T-helper 2 cell treated with Interferon-gamma antibody and Interleukin-4, amounts not matched to agents 100 ng/mL and 5 ng/mL, for 36 hours (primary cell): ENCODE data around the gene SPATA3. TPM values are rescaled to one million over a fixed set of nuclear protein-coding genes. Genes with fewer than 3 reads are reported as not detected.

Experiments
- intact Hi-C: fragments of 100-400 bp; cut with micrococcal nuclease; formaldehyde crosslinking; loops from one replicate; pipeline ENCODE4 v1.15.1; 2023
- total RNA-seq: library from RNA; stranded (reverse); gene quantifications from 2 replicates; pipeline ENCODE4 v1.2.3, GENCODE V29; 2022

Gene SPATA3
- total RNA-seq, 1 donor from 2014 or later, result not detected

DNA sequence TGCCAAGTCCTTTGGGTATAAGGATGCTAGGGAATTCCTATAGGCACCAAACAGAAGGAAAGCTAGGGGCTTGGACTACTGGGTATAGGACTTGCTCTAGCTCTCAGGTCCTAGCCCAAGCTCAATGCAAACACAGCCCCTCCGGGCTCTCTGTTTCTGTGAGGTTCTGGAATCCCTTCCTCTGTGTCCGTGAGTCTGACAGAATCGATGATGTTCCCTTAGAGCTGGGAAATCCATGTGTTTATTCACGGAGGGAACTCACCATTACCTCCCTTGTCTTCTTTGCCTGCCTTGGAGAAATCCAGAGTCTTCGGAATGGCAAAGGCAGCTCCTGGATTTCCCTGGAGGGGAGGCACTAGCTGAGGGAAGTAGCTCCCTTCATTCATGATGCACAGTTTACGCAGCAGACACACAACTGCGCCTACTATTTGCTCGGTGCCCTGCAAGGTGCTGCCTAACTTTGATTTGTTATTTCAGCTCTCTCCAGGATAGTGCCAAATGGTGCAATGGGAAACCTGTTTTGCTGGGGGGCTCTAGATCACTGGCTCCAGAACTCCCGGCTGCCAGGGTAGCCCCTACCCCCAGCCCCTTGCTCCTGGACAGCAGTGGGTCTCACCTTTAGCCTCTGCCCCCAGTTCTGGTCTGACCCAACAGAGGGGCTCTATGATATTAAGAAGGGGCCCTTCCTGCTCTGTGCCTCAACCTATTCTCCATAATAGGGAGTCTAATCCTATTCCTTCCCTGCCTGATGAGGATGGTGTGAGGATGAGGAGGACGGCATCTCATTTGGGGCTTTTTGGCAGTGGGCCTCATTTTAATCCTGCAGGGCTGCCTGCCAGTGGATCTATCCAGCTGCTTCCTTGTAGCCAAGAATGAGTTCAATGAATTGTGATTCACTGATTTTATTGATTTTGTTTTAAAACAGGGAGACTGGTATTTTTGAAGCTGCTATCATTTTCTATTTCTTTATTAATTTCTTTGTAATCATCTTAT is 52.3 kb downstream of the SPATA3 start:
- intact Hi-C loops, result no loop called here

DNA sequence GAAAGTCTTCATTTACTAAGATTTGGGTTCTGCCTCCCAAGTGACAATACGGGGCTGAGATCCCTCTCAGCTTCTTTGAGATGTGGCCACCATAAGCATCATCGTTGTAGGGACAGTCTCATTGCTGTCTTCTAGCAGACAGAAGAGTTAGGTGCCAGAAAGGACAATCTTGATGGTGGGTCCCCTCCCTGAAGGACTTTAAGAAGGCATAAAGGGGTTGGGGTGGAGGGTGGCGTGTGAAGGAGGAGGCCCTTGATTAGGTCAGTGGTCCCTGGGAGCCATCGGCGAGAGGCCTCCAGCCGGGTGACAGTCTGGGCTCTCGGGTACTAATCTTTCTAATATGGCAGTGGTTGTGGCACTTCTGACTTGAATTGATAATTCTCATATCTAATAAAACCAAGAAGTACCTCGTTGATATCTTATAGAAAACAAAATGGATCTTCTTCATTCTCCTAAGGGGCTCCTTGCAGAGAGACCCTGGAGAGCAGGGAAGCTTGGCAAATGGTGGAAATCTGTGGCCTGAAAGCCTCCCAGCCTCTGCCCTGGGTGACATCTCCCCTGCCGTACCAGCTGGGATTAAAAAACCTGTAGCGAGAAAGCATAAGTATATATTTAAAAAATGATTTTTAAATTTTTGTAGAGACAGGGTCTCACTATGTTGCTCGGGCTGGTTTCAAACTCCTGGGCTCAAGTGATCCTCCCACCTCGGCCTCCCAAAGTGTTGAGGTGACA is 53.5 kb downstream of the SPATA3 start:
- intact Hi-C loops, result loop anchor here (5.0 to 10.0 kb wide), 3 partner anchors 147 to 413 kb away; partner anchors contain the start of gene NCL

DNA sequence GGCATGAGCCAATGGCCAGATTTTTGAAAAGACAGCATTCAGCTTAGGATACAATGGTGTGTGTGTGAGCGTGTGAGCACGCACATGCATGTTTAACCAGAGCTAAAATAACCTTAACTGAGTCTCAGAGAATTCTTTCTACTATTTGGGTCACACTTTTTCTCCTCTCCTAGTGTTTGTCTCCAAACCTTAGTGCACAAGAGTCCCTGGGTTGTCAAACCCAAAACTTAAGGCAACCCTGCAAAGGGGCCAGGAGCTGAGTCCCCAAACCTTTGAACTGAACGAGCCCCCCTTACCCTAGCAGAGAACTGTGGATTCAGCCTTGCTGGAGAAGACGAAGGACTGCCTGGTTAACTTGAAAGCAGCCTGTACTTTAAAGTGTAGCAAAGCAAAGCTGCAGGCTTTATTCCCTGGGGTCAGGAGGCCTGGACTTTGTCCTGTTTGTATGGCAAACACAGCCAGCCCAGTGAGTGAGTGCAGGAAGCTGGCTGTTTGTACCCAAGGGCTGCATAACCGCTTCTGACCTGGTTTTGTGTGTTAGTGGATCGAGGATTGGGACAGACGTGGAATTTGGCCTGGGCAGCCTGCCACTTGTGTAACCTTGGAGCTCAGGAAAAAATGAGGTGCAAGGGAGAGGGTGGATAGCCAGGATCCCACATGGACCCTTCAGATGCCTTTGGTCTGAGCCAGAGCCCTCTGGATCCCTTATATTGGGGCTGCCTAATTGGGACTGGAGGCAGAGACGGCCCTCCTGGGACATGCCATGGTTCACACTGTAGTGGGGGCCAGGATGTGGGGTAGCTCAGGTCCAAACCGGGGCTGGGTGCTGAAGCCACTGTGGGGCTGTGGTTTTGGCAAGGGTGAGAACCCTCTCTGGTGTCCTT is 54.3 kb downstream of the SPATA3 start:
- intact Hi-C loops, result loop anchor here (5.0 to 10.0 kb wide), 3 partner anchors 148 to 412 kb away; partner anchors contain the start of gene NCL

DNA sequence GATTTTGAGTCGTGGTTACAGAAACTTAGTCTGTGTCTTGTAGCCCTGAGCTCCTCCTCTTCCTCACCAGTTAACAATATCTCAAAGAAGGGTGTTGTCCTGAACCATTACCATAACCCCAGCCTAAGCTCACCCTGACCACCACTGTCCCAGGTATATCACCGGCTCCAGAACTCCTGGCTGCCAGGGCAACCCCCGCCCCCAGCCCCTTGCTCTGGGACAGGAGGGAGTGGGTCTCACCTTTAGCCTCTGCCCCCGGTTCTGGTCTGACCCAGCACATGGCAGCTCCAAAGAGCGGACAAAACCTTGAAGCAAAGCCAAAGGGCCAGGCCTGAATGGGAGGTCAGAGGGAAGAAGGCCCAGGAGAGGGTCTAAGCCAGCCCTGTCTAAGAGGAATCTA is 55.2 kb downstream of the SPATA3 start:
- intact Hi-C loops, result loop anchor here (5.0 to 10.0 kb wide), 3 partner anchors 149 to 411 kb away; partner anchors contain the start of gene NCL

DNA sequence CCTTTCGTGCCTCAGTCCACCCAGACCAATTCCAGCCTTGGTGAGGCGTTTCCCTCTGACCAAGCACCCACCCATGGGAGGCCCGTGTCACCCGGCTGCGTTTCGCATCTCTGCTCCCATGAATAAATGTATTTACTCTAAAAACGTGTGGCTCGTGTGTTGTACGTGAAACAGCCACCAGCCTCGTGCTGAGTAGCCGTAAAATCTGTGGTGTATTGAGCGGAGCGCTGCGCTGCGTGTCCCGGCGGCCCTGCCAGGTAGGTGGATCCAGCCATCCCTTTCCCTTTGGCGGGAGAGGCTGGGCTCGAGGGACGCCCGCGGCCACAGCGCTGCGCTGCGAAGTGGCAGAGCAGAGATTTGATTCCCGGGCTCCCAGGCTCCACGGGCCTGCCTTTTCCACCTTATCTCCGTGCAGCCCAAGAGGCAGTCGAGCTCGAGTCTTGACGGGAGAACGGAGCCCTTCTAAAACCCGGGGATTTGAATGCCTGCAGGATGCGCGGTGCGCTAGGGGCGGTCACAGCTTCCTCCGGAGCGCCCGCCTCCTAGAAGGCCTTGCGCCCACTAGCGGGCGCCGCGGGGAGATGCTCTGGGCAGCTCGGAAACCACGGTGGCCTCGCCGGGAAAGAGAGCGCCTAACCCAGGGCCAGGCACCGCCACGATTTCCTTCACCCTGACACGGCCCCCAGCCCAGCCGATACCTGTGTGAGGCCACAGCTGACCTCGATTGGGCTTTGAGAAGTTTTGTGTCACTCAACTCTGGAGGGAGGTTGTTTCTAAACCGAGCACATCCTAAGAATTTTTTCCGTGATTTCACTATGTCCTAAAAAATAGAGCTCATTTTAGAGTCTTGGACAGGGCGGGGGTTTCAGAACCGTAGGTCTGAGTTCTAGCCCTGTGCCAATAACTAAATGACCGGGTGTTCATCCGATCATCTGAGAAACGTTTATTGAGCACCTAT is 56.9 kb downstream of the SPATA3 start:
- intact Hi-C loops, result loop anchor here (2.0 to 10.0 kb wide), 4 partner anchors 150 to 410 kb away; partner anchors contain the start of gene NCL

DNA sequence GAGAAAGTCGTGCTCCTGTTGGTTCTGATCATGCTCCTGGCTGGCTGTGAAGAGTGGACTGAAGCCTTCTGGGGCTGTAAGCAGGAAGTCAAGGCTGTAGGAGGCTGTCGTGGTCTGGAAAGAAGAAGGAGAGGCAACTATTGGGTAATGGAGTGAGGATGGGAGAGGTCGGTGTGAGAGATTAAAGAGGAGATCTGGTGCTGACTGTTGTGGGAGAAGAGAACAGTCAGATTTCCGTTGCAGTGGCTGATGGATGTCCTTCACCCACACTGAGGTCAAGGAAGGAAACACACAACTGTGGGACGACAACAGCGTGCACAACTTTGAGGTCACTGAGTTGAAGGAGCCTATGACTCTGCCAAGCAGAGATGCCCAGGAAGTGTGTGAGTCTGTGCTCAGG is 57.9 kb downstream of the SPATA3 start:
- intact Hi-C loops, result loop anchor here (2.0 to 10.0 kb wide), 4 partner anchors 152 to 408 kb away; partner anchors contain the start of gene NCL

DNA sequence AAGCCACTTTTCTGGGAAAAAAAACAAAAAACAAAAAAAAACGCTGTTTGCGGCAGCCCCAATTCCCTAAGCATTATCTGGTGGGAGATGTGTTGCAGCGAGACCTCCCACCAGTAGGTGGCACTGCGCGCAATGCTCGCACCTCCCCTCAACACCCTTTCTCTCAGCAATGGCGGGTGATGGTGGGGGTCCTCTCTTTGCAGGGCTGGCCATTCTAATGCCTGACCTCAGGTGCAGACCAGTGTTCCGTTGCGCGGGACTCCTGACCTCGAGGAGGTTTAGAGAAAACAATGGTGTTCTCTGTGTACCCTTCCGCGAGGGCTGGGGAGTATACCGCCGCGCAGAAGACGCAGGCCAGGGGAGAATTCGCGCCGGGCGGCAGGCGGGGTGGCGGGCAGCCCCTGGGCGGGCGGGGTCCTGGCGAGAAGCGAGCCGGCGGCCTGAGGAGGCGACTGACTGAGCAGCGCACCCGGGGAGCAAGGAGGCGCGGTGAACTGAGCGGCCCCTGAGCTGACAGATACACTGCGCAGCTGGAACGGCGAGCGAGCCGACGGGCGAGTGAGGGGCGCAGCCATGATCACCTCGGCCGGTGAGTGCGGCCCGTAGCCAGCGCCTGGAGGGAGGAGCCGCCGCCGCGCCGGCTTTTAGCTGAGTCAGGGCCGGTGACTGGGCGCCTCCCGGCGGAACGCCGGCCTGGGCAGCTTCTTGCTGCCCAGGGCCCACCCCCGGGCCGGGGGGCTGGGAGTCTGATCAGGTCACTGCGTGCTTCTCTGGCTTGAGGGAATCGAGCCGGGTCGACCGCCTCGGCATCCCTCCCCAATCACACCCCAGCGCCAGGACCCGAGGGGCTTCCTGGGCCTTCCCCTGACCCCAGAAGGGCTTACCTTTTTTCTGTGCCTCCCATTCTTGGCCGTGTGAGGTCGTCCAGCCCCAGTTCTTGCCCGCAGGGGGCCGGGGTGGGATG is 60.8 kb downstream of the SPATA3 start, which contains the start of gene PSMD1:
PSMD1 (plus strand) TSS at position 415 of the 964 bp plus-strand sequence; CDS start at position 574, 159 bp downstream.
- intact Hi-C loops, result loop anchor here (1.0 to 10.0 kb wide), 4 partner anchors 142 to 1496 kb away; partner anchors contain the start of genes ARMC9, EIF4E2, PDE6D and TIGD1

DNA sequence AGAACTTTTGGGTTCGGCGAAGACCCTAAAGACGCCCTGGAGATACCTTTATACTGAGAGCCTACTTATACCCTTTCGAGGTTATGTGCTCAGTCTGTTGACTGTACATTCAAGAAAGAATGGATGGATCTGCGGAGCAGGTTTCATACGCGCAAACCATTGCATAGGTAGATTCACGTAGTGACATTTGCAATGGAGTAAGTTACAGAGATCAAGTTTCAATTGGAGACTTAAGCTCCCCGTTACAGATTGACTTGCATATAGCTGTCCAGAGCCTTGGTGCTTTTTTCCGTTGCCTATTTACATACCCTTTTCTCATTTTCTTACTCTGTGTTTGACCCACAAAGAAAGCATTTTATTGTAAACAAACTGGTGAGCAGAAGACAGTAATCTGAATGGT is 61.7 kb downstream of the SPATA3 start:
- intact Hi-C loops, result loop anchor here (2.0 to 10.0 kb wide), 3 partner anchors 141 to 1495 kb away; partner anchors contain the start of genes ARMC9, EIF4E2 and TIGD1

Other genes starting within 250 kb of the SPATA3 start
- gene ITM2C, start 131.2 kb upstream of the SPATA3 start, total RNA-seq, result 15.8 and 16.7 TPM in 2 replicates
- gene GPR55, start 70.9 kb upstream of the SPATA3 start, total RNA-seq, result 2.9 and 4.3 TPM in 2 replicates
- 0.07 TPM in 1 of 2 replicates, not detected in the other for gene C2orf72, start 41.4 kb downstream of the SPATA3 start, total RNA-seq
- gene PSMD1, start 60.7 kb downstream of the SPATA3 start, total RNA-seq, result 122 and 129 TPM in 2 replicates
- gene HTR2B, start 128.9 kb downstream of the SPATA3 start, total RNA-seq, result 1.2 and 1.3 TPM in 2 replicates
- 0.50 and 1.1 TPM in 2 replicates for gene ARMC9, start 202.5 kb downstream of the SPATA3 start, total RNA-seq